Testis (tissue), 3 donors: ENCODE data around the gene BCKDHB. TPM values are rescaled to one million over a fixed set of nuclear protein-coding genes. Genes with fewer than 3 reads are reported as not detected.

Experiments used
- DNase-seq: peaks from one replicate; pipeline ENCODE4 v3.0.0-alpha.2; 2019
- H3K27ac ChIP-seq, 2 donors: fragments of 200-600 bp; sonication (generic); one replicate each; pipeline ENCODE4 v1.5.1; 2019
- H3K27me3 ChIP-seq: fragments of 200-600 bp; sonication (generic); one replicate; pipeline ENCODE4 v1.5.1; 2019
- H3K36me3 ChIP-seq: fragments of 200-600 bp; sonication (generic); one replicate; pipeline ENCODE4 v1.5.1; 2017; ENCODE audit warnings: low read depth; ENCODE audit errors: missing control alignments
- H3K4me1 ChIP-seq: fragments of 200-600 bp; sonication (generic); one replicate; pipeline ENCODE4 v1.5.1; 2019
- H3K4me3 ChIP-seq, 2 donors: fragments of 200-600 bp; sonication (generic); one replicate each; pipeline ENCODE4 v1.5.1; 2017 to 2019
- H3K9me3 ChIP-seq: fragments of 200-600 bp; sonication (generic); one replicate; pipeline ENCODE4 v1.5.1; 2017
- CTCF ChIP-seq, 3 experiments: fragments of 450-650 bp in 2 of 3; fragments of 200-600 bp in 1 of 3; sonication (generic) in 1 of 3; IDR thresholded peaks; one replicate each; pipeline ENCODE4 v1.5.1; 2016 to 2019; ENCODE audit warnings: antibody characterized with exemption in 3 of 3, mild to moderate bottlenecking in 2 of 3, moderate library complexity in 1 of 3
- POLR2A ChIP-seq: fragments of 450-650 bp; IDR thresholded peaks from one replicate; pipeline ENCODE4 v1.6.1; 2017; ENCODE audit warnings: antibody characterized with exemption, mild to moderate bottlenecking, moderate library complexity
- WGBS, 2 donors: methylation state at CpG; one replicate each; pipeline ENCODE4 v1.1.5; 2018; 5-methylcytosine and 5-hydroxymethylcytosine counted together
- intact Hi-C: fragments of 100-400 bp; cut with DNase I; formaldehyde crosslinking; loops from one replicate; pipeline ENCODE4 v1.15.1; 2023; ENCODE audit warnings: low total_unique reads
- polyA plus RNA-seq: library from polyadenylated mRNA; stranded (reverse); fragments of 350-450 nt; fragmentation: Illumina TruSeq; extraction: RNeasy Lipid Tissue Mini Kit (QIAGEN cat#74804); gene quantifications from one replicate; pipeline ENCODE4 v1.2.3, GENCODE V29; 2014; ENCODE audit warnings: low read depth, low replicate concordance; ENCODE audit not compliant: insufficient read depth
- total RNA-seq, 2 donors: library from RNA; depleted of rRNA; stranded (reverse); fragments of >200 nt; gene quantifications; one replicate each; pipeline ENCODE4 v1.2.3, GENCODE V29; 2016

BCKDHB gene
- total and polyA plus RNA-seq, 3 donors from 2014 or later: 22.6 to 29.0 (median 23.3) TPM

GRCh38 chr6:80088637-80089036, 17.8 kb upstream of the BCKDHB start:
- H3K9me3 ChIP-seq: no peaks in the 10 kb centered on the region
- no peak overlapping the region for H3K4me3 ChIP-seq
- no peak overlapping the region for H3K27ac ChIP-seq
- H3K36me3 ChIP-seq: no peaks in the 10 kb centered on the region
- WGBS, 2 donors: 95 to 97% methylated on average over 6 of the region's 6 CpGs
- no peaks in the 10 kb centered on the region for H3K27me3 ChIP-seq
- TF ChIP-seq POLR2A (no peak), CTCF (IDR thresholded peaks at IDR 0.05) (no peak)
- no peaks in the 10 kb centered on the region for H3K4me1 ChIP-seq
- intact Hi-C loops: no loop called here
- DNase-seq: no peak

GRCh38 chr6:80091506-80091905, 15.0 kb upstream of the BCKDHB start:
- intact Hi-C loops: no loop called here
- Histone ChIP-seq H3K27me3 (no peaks in the 10 kb centered on the region), H3K9me3 (no peaks in the 10 kb centered on the region), H3K4me3 (no peak overlapping the region), H3K4me1 (no peaks in the 10 kb centered on the region), H3K36me3 (no peaks in the 10 kb centered on the region), H3K27ac (no peak overlapping the region)
- no peak for DNase-seq
- TF ChIP-seq CTCF (IDR thresholded peaks at IDR 0.05) (no peak), POLR2A (no peak)

- 21 to 27% methylated on average over 2 of the region's 2 CpGs for WGBS, 2 donors
- Histone ChIP-seq H3K27ac (no peak overlapping the region), H3K36me3 (no peaks in the 10 kb centered on the region), H3K4me3 (no peak overlapping the region), H3K4me1 (no peaks in the 10 kb centered on the region), H3K27me3 (no peaks in the 10 kb centered on the region), H3K9me3 (no peaks in the 10 kb centered on the region)
- TF ChIP-seq POLR2A (no peak), CTCF (IDR thresholded peaks at IDR 0.05) (peak; percentile 42 to 57 (median 53))
- intact Hi-C loops: no loop called here
- DNase-seq: no peak
Measured at GRCh38 chr6:80094017-80094416, 12.5 kb upstream of the BCKDHB start.

GRCh38 chr6:80095600-80095999, 10.9 kb upstream of the BCKDHB start:
- Histone ChIP-seq H3K9me3 (no peaks in the 10 kb centered on the region), H3K4me1 (no peaks in the 10 kb centered on the region), H3K4me3 (no peak overlapping the region), H3K27me3 (no peaks in the 10 kb centered on the region), H3K27ac (no peak overlapping the region), H3K36me3 (no peaks in the 10 kb centered on the region)
- no peak for DNase-seq
- intact Hi-C loops: no loop called here
- TF ChIP-seq POLR2A: no peak
- no peak for TF ChIP-seq CTCF (IDR thresholded peaks at IDR 0.05)
- 68 to 80% methylated on average over 3 of the region's 3 CpGs for WGBS, 2 donors

- H3K27me3 ChIP-seq: no peaks in the 10 kb centered on the region
- no peak for DNase-seq
- no peaks in the 10 kb centered on the region for H3K36me3 ChIP-seq
- H3K4me3 ChIP-seq: no peak overlapping the region
- no peak overlapping the region for H3K27ac ChIP-seq
- no peaks in the 10 kb centered on the region for H3K4me1 ChIP-seq
- TF ChIP-seq CTCF (IDR thresholded peaks at IDR 0.05): no peak
- no peak for TF ChIP-seq POLR2A
- intact Hi-C loops: no loop called here
- no peaks in the 10 kb centered on the region for H3K9me3 ChIP-seq
Measured at GRCh38 chr6:80098392-80098791, 8.1 kb upstream of the BCKDHB start.
